CD4-positive, CD25-positive, alpha-beta regulatory T cell (primary cell): ENCODE measurements around the gene SCN1A. TPM values are rescaled to one million over a fixed set of nuclear protein-coding genes. Genes with fewer than 3 reads are reported as not detected.

Experiments
- ATAC-seq, 2 donors: fragments of 150-1000 bp; cut with Tn5 transposase; one replicate each; pipeline ENCODE4 v1.10.0; 2021; ENCODE audit warnings: low read depth in 2 of 2, moderate number of reproducible peaks in 2 of 2, moderate library complexity in 1 of 2
- DNase-seq, 3 donors: peaks; one replicate each; pipeline versions ENCODE4 v3.0.0 to v3.0.0-alpha.2; 2012 to 2022; ENCODE audit warnings: mixed read lengths in 1 of 3
- H3K27ac ChIP-seq: one replicate; pipeline ENCODE4 v1.7.0; 2013; ENCODE audit warnings: mild to moderate bottlenecking, low read length; ENCODE audit not compliant: insufficient read depth, poor library complexity, severe bottlenecking
- H3K27me3 ChIP-seq: one replicate; pipeline ENCODE4 v1.7.0; 2013; ENCODE audit warnings: low read length; ENCODE audit not compliant: control insufficient read depth, insufficient read depth
- H3K36me3 ChIP-seq: one replicate; pipeline ENCODE4 v1.7.0; 2013; ENCODE audit warnings: mild to moderate bottlenecking, low read length, moderate library complexity; ENCODE audit not compliant: control insufficient read depth, insufficient read depth
- H3K4me1 ChIP-seq: 2 replicates; pipeline ENCODE4 v1.7.0; 2013; ENCODE audit warnings: mild to moderate bottlenecking, low read length; ENCODE audit not compliant: insufficient read depth, control insufficient read depth, poor library complexity, severe bottlenecking
- H3K4me3 ChIP-seq: one replicate; pipeline ENCODE4 v1.7.0; 2013; ENCODE audit warnings: low read depth, mild to moderate bottlenecking, low read length, moderate library complexity
- H3K9me3 ChIP-seq, 2 experiments: 1 replicate in 1 of 2; 2 replicates in 1 of 2; pipeline ENCODE4 v1.7.0; 2013; ENCODE audit warnings: low read length in 2 of 2, mild to moderate bottlenecking in 1 of 2, moderate library complexity in 1 of 2; ENCODE audit not compliant: control insufficient read depth in 2 of 2
- H3K27ac Mint-ChIP-seq, 3 donors: one replicate each; pipeline ENCODE4 v1.8.0; 2020 to 2022; ENCODE audit warnings: mild to moderate bottlenecking in 3 of 3, mixed read lengths in 3 of 3, moderate library complexity in 2 of 3
- H3K27me3 Mint-ChIP-seq: one replicate; pipeline ENCODE4 v1.8.0; 2022; ENCODE audit warnings: mild to moderate bottlenecking, mixed read lengths
- H3K36me3 Mint-ChIP-seq: one replicate; pipeline ENCODE4 v1.8.0; 2020; ENCODE audit warnings: mixed read lengths
- H3K4me1 Mint-ChIP-seq, 4 donors: one replicate each; pipeline ENCODE4 v1.8.0; 2020 to 2022; ENCODE audit warnings: mixed read lengths in 4 of 4, mild to moderate bottlenecking in 1 of 4
- H3K4me3 Mint-ChIP-seq, 4 donors: one replicate each; pipeline ENCODE4 v1.8.0; 2020 to 2022; ENCODE audit warnings: mild to moderate bottlenecking in 4 of 4, mixed read lengths in 4 of 4, moderate library complexity in 3 of 4
- H3K9me3 Mint-ChIP-seq, 7 donors: one replicate each; pipeline ENCODE4 v1.8.0; 2020 to 2022; ENCODE audit warnings: mixed read lengths in 7 of 7, mild to moderate bottlenecking in 3 of 7, moderate library complexity in 2 of 7
- polyA plus RNA-seq, 4 donors: library from polyadenylated mRNA; unstranded; fragments of 300-500 nt; fragmentation: Illumina TruSeq; gene quantifications; one replicate each; pipeline ENCODE4 v1.2.3, GENCODE V29; 2021
- total RNA-seq: library from RNA; stranded (reverse); gene quantifications from one replicate; pipeline ENCODE4 v1.2.3, GENCODE V29; 2022

Gene SCN1A
- total and polyA plus RNA-seq, 5 donors from 2014 or later, result not detected

DNA sequence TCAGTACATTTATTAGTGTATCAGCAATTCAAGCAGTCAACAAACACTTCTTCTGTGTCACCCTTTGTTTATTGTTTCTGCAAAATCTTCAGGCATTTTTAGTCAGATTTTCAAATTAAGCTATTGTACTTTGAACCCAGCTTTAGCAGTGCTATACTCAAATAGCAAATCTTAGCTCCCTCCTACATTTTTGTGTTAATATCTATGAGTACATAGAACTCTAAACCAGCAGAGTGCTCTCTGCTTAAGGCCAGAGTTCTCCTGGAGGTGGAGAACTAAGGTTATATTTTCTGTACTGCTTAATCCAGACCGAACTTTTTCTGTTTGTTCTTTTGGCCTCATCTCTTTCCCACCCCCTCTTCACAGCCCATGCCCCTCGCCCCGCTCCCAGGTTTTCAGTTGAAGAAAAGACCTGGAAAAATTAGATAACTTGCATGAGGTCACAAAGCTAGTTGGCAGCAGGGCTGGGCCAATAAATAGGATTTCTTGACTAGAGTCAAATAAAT is 29.2 kb upstream of the SCN1A start:
- Mint-ChIP-seq H3K36me3 (no peaks in the 10 kb centered on the region), H3K9me3 (no peaks in the 10 kb centered on the region), H3K27ac (no peak overlapping the region), H3K27me3 (no peaks in the 10 kb centered on the region), H3K4me1 (no peaks in the 10 kb centered on the region), H3K4me3 (no peak overlapping the region)
- ATAC-seq (no peak), DNase-seq (no peak)
- Histone ChIP-seq H3K4me3 (no peak overlapping the region), H3K4me1 (no peaks in the 10 kb centered on the region), H3K9me3 (no peaks in the 10 kb centered on the region), H3K27me3 (no peaks in the 10 kb centered on the region), H3K36me3 (no peaks in the 10 kb centered on the region), H3K27ac (no peak overlapping the region)

DNA sequence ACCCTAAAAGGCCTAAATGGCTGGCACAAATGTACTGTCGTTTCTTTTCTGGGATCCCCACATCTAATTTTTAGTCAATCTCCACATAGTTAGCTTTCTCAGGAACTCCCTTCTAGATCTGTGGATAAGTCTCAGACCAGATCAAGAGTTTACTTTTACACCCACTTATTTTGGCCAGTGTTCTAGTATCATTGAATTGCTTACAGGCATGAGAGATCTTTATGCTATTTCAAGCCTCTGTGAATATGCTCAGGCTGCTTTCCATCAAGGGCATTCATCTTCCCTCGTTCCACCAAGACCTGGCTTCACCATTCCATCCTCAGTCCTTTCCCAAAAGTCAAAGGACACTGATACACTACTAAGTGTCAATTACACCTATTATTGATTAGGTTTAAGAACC is 27.8 kb upstream of the SCN1A start:
- H3K27ac Mint-ChIP-seq, result no peak overlapping the region
- ATAC-seq (no peak), DNase-seq (no peak)
- Histone ChIP-seq H3K36me3 (no peaks in the 10 kb centered on the region), H3K27me3 (no peaks in the 10 kb centered on the region), H3K9me3 (no peaks in the 10 kb centered on the region), H3K4me1 (no peaks in the 10 kb centered on the region), H3K27ac (no peak overlapping the region), H3K4me3 (no peak overlapping the region)
- H3K27me3 Mint-ChIP-seq, result no peaks in the 10 kb centered on the region
- no peak overlapping the region for H3K4me3 Mint-ChIP-seq
- H3K36me3 Mint-ChIP-seq, result no peaks in the 10 kb centered on the region
- H3K4me1 Mint-ChIP-seq, result no peaks in the 10 kb centered on the region
- H3K9me3 Mint-ChIP-seq, result no peaks in the 10 kb centered on the region

GRCh38 chr2:166154685-166155338 is 27.0 kb upstream of the SCN1A start:
- Histone ChIP-seq H3K36me3 (no peaks in the 10 kb centered on the region), H3K27ac (no peak overlapping the region), H3K27me3 (no peaks in the 10 kb centered on the region), H3K4me3 (no peak overlapping the region), H3K9me3 (no peaks in the 10 kb centered on the region), H3K4me1 (no peaks in the 10 kb centered on the region)
- ATAC-seq (no peak), DNase-seq (no peak)
- H3K36me3 Mint-ChIP-seq, result no peaks in the 10 kb centered on the region
- no peaks in the 10 kb centered on the region for H3K9me3 Mint-ChIP-seq
- no peaks in the 10 kb centered on the region for H3K27me3 Mint-ChIP-seq
- no peak overlapping the region for H3K4me3 Mint-ChIP-seq
- peak overlapping the region in 1 of 3 donors; percentile 23 for H3K27ac Mint-ChIP-seq
- no peaks in the 10 kb centered on the region for H3K4me1 Mint-ChIP-seq

GRCh38 chr2:166152064-166152463 is 24.2 kb upstream of the SCN1A start:
- Mint-ChIP-seq H3K27ac (no peak overlapping the region), H3K4me3 (no peak overlapping the region), H3K27me3 (no peaks in the 10 kb centered on the region), H3K36me3 (no peaks in the 10 kb centered on the region), H3K9me3 (no peaks in the 10 kb centered on the region), H3K4me1 (no peaks in the 10 kb centered on the region)
- Histone ChIP-seq H3K9me3 (no peaks in the 10 kb centered on the region), H3K36me3 (no peaks in the 10 kb centered on the region), H3K4me1 (no peaks in the 10 kb centered on the region), H3K4me3 (no peak overlapping the region), H3K27ac (no peak overlapping the region), H3K27me3 (no peaks in the 10 kb centered on the region)
- no peak for ATAC-seq
- DNase-seq, result no peak

DNA sequence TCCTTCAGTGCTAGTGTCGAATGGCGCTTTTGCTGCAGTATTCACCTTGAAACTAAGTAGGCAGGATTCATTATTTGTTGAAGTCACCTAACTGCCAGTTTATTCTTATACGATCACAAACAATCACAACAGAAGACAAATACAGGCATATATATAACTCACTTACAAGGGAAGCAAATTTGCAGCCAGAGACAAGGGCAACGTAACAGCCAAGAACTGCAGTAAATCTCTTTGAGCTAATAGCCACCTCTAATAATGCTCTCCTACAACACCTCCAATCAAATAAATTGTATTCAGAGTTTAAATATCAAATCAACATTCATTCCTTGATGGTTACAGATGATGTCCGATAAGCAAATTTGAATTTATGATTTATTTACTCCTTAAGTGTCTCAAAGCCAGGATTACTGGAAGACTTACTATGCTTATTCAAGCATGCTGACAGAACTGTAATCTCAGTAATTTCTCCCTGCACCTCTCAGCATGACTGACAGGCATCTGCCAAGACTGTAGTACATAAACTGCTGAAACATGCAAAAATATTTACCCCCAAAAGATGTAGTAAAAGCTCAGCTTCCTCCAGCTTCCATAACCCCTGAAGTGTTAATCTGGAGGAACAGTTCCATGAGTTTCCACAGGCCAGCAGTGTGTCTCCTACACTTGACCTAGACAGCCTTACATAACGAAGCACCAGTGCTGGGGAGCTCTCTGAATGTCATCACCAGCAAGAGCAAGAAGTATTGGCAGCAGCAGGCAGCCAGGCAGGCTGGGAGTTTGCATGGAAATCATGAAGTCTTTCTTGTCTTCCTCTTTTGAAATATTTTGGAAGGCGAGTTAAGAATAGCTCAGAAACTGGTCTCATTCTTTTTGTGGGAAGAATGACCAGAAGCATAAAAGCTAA is 20.9 kb upstream of the SCN1A start:
- Histone ChIP-seq H3K27me3 (no peaks in the 10 kb centered on the region), H3K4me1 (no peaks in the 10 kb centered on the region), H3K4me3 (no peak overlapping the region), H3K36me3 (no peaks in the 10 kb centered on the region), H3K9me3 (no peaks in the 10 kb centered on the region), H3K27ac (no peak overlapping the region)
- peak overlapping the region in 1 of 3 donors; percentile 29 for H3K27ac Mint-ChIP-seq
- H3K36me3 Mint-ChIP-seq, result no peaks in the 10 kb centered on the region
- H3K9me3 Mint-ChIP-seq, result peaks cover 0 to 1% (median 0%) of the 10 kb centered on the region in 7 donors
- ATAC-seq (no peak), DNase-seq (no peak)
- H3K4me3 Mint-ChIP-seq, result no peak overlapping the region
- H3K27me3 Mint-ChIP-seq, result no peaks in the 10 kb centered on the region
- no peaks in the 10 kb centered on the region for H3K4me1 Mint-ChIP-seq

GRCh38 chr2:166147883-166148282 is 20.1 kb upstream of the SCN1A start:
- Mint-ChIP-seq H3K4me1 (no peaks in the 10 kb centered on the region), H3K9me3 (peaks cover 0 to 1% (median 0%) of the 10 kb centered on the region in 7 donors), H3K4me3 (no peak overlapping the region), H3K27ac (no peak overlapping the region), H3K27me3 (no peaks in the 10 kb centered on the region), H3K36me3 (no peaks in the 10 kb centered on the region)
- H3K36me3 ChIP-seq, result no peaks in the 10 kb centered on the region
- no peaks in the 10 kb centered on the region for H3K9me3 ChIP-seq
- ATAC-seq, result no peak
- no peaks in the 10 kb centered on the region for H3K27me3 ChIP-seq
- DNase-seq, result no peak
- no peak overlapping the region for H3K4me3 ChIP-seq
- H3K27ac ChIP-seq, result no peak overlapping the region
- H3K4me1 ChIP-seq, result no peaks in the 10 kb centered on the region

GRCh38 chr2:166144071-166144470 is 16.3 kb upstream of the SCN1A start:
- H3K27me3 Mint-ChIP-seq, result no peaks in the 10 kb centered on the region
- H3K9me3 Mint-ChIP-seq, result peaks cover 0 to 4% (median 1%) of the 10 kb centered on the region in 7 donors
- Histone ChIP-seq H3K27me3 (no peaks in the 10 kb centered on the region), H3K27ac (no peak overlapping the region), H3K9me3 (no peaks in the 10 kb centered on the region), H3K4me1 (no peaks in the 10 kb centered on the region), H3K36me3 (no peaks in the 10 kb centered on the region), H3K4me3 (no peak overlapping the region)
- H3K36me3 Mint-ChIP-seq, result no peaks in the 10 kb centered on the region
- no peaks in the 10 kb centered on the region for H3K4me1 Mint-ChIP-seq
- DNase-seq (no peak), ATAC-seq (no peak)
- no peak overlapping the region for H3K27ac Mint-ChIP-seq
- no peak overlapping the region for H3K4me3 Mint-ChIP-seq
